ENCODE results near the gene MORC1. TPM values are rescaled to one million over a fixed set of nuclear protein-coding genes. Genes with fewer than 3 reads are reported as not detected.

The MORC1 gene
- total and polyA plus RNA-seq, 9 donors: 0.05 to 0.52 (median 0.12) TPM; not detected in 4

DNA sequence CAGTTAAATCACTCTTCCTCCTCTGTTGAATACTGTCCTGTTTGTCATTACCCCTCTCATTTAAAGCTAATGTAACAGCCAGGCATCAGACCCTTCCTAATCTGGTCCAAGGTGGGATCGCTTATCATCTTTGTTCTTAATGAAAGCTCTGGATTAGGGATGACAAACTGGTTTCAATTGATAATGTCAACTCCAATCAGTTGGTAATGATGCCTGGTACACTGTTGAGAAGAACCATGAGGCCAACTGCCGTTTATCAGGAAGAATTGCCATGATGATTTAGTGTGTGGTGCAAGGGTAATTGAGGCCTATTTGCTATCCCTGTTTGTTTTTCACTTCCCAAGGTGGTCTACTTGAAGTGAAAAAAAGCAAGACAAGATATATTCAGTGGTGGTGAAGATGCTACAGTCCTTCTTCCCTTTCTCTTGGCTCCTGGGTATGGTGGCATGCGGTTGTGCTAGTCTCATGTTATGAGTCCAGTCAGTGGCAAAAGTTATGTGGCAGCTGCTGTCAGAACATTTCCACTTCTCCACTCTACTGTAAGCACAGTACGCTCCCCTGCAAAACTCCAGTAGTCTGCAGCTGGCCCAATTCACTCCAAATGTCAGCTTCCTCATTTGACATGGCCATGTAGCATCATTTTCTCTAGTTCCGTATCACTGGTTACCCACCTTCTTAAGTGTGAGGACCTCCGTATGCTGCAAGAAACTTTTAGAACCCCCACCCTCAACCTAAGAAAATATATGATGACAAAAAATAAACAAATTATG is 72.5 kb downstream of the MORC1 start:
- Histone ChIP-seq H3K27me3 (no peaks in the 10 kb centered on the region), H3K9me3 (no peaks in the 10 kb centered on the region), H3K27ac (no peak overlapping the region), H3K4me1 (ENCODE audit: insufficient read depth) (no peaks in the 10 kb centered on the region), H3K36me3 (no peaks in the 10 kb centered on the region), H3K4me3 (no peak overlapping the region)
- no peak for TF ChIP-seq EP300 (IDR thresholded peaks at IDR 0.05)
- no peak for TF ChIP-seq POLR2A (IDR thresholded peaks at IDR 0.05)
- TF ChIP-seq, protein P1, sequence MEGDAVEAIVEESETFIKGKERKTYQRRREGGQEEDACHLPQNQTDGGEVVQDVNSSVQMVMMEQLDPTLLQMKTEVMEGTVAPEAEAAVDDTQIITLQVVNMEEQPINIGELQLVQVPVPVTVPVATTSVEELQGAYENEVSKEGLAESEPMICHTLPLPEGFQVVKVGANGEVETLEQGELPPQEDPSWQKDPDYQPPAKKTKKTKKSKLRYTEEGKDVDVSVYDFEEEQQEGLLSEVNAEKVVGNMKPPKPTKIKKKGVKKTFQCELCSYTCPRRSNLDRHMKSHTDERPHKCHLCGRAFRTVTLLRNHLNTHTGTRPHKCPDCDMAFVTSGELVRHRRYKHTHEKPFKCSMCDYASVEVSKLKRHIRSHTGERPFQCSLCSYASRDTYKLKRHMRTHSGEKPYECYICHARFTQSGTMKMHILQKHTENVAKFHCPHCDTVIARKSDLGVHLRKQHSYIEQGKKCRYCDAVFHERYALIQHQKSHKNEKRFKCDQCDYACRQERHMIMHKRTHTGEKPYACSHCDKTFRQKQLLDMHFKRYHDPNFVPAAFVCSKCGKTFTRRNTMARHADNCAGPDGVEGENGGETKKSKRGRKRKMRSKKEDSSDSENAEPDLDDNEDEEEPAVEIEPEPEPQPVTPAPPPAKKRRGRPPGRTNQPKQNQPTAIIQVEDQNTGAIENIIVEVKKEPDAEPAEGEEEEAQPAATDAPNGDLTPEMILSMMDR (IDR thresholded peaks at IDR 0.05): no peak
- DNase-seq: no peak
- 84 to 94% (median 92%) methylated on average over 6 of the region's 6 CpGs for WGBS, 3 donors
- intact Hi-C loops (cut with DNase I): no loop called here

DNA sequence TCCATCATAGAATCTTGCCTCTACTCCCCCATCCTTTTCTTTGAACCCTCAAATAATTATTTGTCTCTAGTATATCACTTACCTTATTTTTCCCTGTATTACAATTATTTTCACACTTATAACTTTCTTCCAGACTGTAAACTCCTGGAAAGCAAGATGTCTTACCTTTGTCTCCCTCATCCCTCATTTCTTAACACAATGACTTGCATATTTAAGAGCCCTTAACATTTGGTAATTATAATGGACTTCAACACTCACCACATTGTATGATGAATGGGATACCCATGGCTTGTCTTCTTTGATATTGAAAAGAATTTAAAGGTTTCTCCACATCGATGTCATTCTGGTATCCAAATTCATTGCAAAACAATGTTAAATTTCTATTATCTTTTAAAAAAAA is 82.9 kb downstream of the MORC1 start:
- no peak for DNase-seq
- H3K36me3 ChIP-seq: no peaks in the 10 kb centered on the region
- no peaks in the 10 kb centered on the region for H3K4me1 ChIP-seq (ENCODE audit: insufficient read depth)
- H3K9me3 ChIP-seq: no peaks in the 10 kb centered on the region
- TF ChIP-seq POLR2A (IDR thresholded peaks at IDR 0.05): no peak
- no peak for TF ChIP-seq EP300 (IDR thresholded peaks at IDR 0.05)
- TF ChIP-seq, protein P1 (IDR thresholded peaks at IDR 0.05): no peak
- no peaks in the 10 kb centered on the region for H3K27me3 ChIP-seq
- no peak overlapping the region for H3K4me3 ChIP-seq
- WGBS, 3 donors: 80 to 95% (median 94%) methylated on average over 1 of the region's 1 CpG
- intact Hi-C loops (cut with DNase I): no loop called here
- no peak overlapping the region for H3K27ac ChIP-seq

DNA sequence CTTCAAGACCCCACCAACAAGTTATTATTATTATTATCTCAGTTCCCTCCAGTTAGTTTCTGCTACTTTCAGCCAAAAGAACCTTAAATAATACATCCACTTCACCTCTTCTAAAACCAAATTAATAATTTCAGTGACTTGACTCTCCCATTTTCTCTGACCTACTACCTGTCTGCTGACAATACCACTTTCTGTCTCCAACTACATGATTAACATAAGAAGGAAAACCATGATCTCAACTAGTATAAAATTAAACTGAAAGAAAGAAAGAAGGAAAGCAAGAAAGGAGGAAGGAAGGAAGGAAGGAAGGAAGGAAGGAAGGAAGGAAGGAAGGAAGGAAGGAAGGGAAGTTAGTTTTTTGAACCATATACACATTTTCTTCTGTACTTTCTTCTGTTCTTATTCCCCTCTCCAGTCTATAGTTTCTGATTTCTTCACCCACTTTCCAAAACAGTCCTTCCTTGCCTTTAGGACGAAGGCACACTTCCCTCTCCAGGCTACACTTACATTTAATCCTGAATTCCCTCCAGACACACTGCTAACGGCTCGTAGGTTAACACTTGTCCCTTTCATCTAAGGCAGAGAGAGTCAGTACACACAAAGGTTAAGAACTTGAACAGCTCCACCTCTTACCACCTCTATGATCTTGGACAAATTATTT is 84.8 kb downstream of the MORC1 start:
- H3K27ac ChIP-seq: no peak overlapping the region
- H3K36me3 ChIP-seq: no peaks in the 10 kb centered on the region
- H3K9me3 ChIP-seq: no peaks in the 10 kb centered on the region
- intact Hi-C loops (cut with DNase I): no loop called here
- no peak for DNase-seq
- no peaks in the 10 kb centered on the region for H3K27me3 ChIP-seq
- 72 to 82% (median 78%) methylated on average over 3 of the region's 3 CpGs for WGBS, 3 donors
- no peaks in the 10 kb centered on the region for H3K4me1 ChIP-seq (ENCODE audit: insufficient read depth)
- TF ChIP-seq, protein P1 (IDR thresholded peaks at IDR 0.05): no peak
- TF ChIP-seq EP300 (IDR thresholded peaks at IDR 0.05) (no peak), POLR2A (IDR thresholded peaks at IDR 0.05) (no peak)
- H3K4me3 ChIP-seq: no peak overlapping the region

DNA sequence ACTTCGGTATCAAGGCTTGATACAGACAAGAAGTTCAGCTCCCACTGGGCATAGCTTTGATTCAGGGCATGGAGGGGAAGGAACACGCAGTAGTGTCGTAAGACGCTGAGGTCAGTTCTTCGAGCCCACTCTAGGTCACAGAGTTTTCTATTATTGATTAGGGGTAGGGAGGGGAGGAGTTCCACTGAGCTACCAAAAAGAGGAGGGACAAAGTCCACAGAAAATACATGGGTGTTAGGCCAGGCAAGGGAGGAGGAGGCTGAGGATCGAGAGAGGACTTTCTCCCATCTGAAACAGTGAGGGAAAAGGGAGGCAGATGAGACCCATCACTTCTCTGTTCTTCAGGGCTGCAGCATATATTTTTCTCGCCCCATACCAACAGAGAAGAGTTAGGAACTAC is 89.2 kb downstream of the MORC1 start:
- no peak overlapping the region for H3K4me3 ChIP-seq
- no peak for DNase-seq
- H3K27ac ChIP-seq: no peak overlapping the region
- H3K27me3 ChIP-seq: no peaks in the 10 kb centered on the region
- TF ChIP-seq, protein P1 (IDR thresholded peaks at IDR 0.05): no peak
- no peak for TF ChIP-seq EP300 (IDR thresholded peaks at IDR 0.05)
- no peak for TF ChIP-seq POLR2A (IDR thresholded peaks at IDR 0.05)
- 83 to 96% (median 92%) methylated on average over 7 of the region's 7 CpGs for WGBS, 3 donors
- no peaks in the 10 kb centered on the region for H3K9me3 ChIP-seq
- no peaks in the 10 kb centered on the region for H3K36me3 ChIP-seq
- intact Hi-C loops (cut with DNase I): no loop called here
- H3K4me1 ChIP-seq (ENCODE audit: insufficient read depth): no peaks in the 10 kb centered on the region
